HepG2 (cell line): ENCODE results near the gene ATP11A. TPM values are rescaled to one million over a fixed set of nuclear protein-coding genes. Genes with fewer than 3 reads are reported as not detected.

ENCODE experiments used
- ATRX ChIP-seq: sonication (generic); formaldehyde crosslinking; IDR thresholded peaks from 2 replicates; pipeline ENCODE4 v1.4.0; 2020; ENCODE audit warnings: missing genetic modification reagents, borderline replicate concordance
- CREB3 ChIP-seq: sonication (generic); formaldehyde crosslinking; IDR thresholded peaks from 2 replicates; pipeline ENCODE4 v1.5.0; 2020; ENCODE audit warnings: missing genetic modification reagents
- FOXA1 ChIP-seq, 2 experiments: fragments of 450-650 bp in 1 of 2; sonication (generic) in 1 of 2; formaldehyde crosslinking in 1 of 2; IDR thresholded peaks; 2 replicates each; pipeline versions ENCODE4 v1.4.0 to v1.6.1; 2016 to 2020; ENCODE audit warnings: missing genetic modification reagents in 1 of 2
- HNF4G ChIP-seq, 2 experiments: sonication (generic) in 1 of 2; formaldehyde crosslinking in 1 of 2; IDR thresholded peaks; 2 replicates each; pipeline versions ENCODE4 v1.4.0 to v1.6.1; 2011 to 2020; ENCODE audit warnings: borderline replicate concordance in 2 of 2, low read depth in 2 of 2, mild to moderate bottlenecking in 2 of 2, low read length in 1 of 2, missing genetic modification reagents in 1 of 2, moderate library complexity in 1 of 2
- HNRNPLL ChIP-seq: fragments of 200-400 bp; formaldehyde crosslinking; IDR thresholded peaks from 2 replicates; pipeline ENCODE4 v1.6.1; 2017; ENCODE audit warnings: mild to moderate bottlenecking, low read depth, low read length; ENCODE audit not compliant: poor library complexity, severe bottlenecking
- HOXA3 ChIP-seq: sonication (generic); formaldehyde crosslinking; IDR thresholded peaks from 2 replicates; pipeline ENCODE4 v1.5.0; 2020; ENCODE audit warnings: missing genetic modification reagents
- KLF16 ChIP-seq, 2 experiments: sonication (generic) in 1 of 2; formaldehyde crosslinking in 1 of 2; IDR thresholded peaks; 2 replicates each; pipeline versions ENCODE4 v1.6.1 to v1.8.0; 2016 to 2023; ENCODE audit warnings: missing genetic modification reagents in 2 of 2, missing compliant biosample characterization in 1 of 2
- REXO4 ChIP-seq: sonication (generic); formaldehyde crosslinking; IDR thresholded peaks from 2 replicates; pipeline ENCODE4 v1.8.0; 2022; ENCODE audit warnings: missing genetic modification reagents, mild to moderate bottlenecking, borderline replicate concordance
- SSRP1 ChIP-seq: IDR thresholded peaks from 2 replicates; pipeline ENCODE4 v1.6.1; 2016; ENCODE audit warnings: control low read depth
- TMF1 ChIP-seq: sonication (generic); formaldehyde crosslinking; IDR thresholded peaks from 2 replicates; pipeline ENCODE4 v1.8.1; 2022; ENCODE audit warnings: low read depth, missing genetic modification reagents
- ZHX2 ChIP-seq, 2 experiments: sonication (generic) in 1 of 2; formaldehyde crosslinking in 1 of 2; IDR thresholded peaks; 2 replicates each; pipeline versions ENCODE4 v1.6.1 to v1.9.0; 2014 to 2022; ENCODE audit warnings: antibody characterized with exemption in 1 of 2, borderline replicate concordance in 1 of 2, inconsistent platforms in 1 of 2, low read depth in 1 of 2, missing genetic modification reagents in 1 of 2
- ZNF160 ChIP-seq: sonication (generic); formaldehyde crosslinking; IDR thresholded peaks from 2 replicates; pipeline ENCODE4 v1.8.0; 2022; ENCODE audit warnings: mild to moderate bottlenecking, inconsistent platforms, missing genetic modification reagents
- polyA plus RNA-seq, 8 experiments: library from polyadenylated mRNA; depleted of rRNA in 3 of 8; stranded (reverse) in 7 of 8; unstranded in 1 of 8; fragments of >200 nt; fragmentation: Illumina TruSeq in 4 of 8; extraction: Trizol in 4 of 8; gene quantifications; 2 replicates each; pipeline versions ENCODE4 v1.2.1 to v1.2.3, GENCODE V29; 2011 to 2016; ENCODE audit warnings: low read depth in 4 of 8, missing spikeins in 1 of 8, mixed read lengths in 1 of 8; ENCODE audit not compliant: insufficient read depth in 1 of 8
- total RNA-seq, 5 experiments: library from RNA; depleted of rRNA; stranded (reverse); fragments of >200 nt; fragmentation: Illumina TruSeq; extraction: Trizol; gene quantifications; 2 replicates each; pipeline ENCODE4 v1.2.3, GENCODE V29; 2016; ENCODE audit warnings: low read depth in 1 of 5
- TF ChIP-seq, protein P1 (sequence below): sonication (generic); formaldehyde crosslinking; IDR thresholded peaks from 2 replicates; pipeline ENCODE4 v1.4.0; 2020; ENCODE audit warnings: missing genetic modification reagents, low read depth, mild to moderate bottlenecking, borderline replicate concordance
- TF ChIP-seq, protein P2 (sequence below): sonication (generic); formaldehyde crosslinking; IDR thresholded peaks from 2 replicates; pipeline ENCODE4 v1.5.0; 2020; ENCODE audit warnings: missing genetic modification reagents

The ATP11A gene
- total and polyA plus RNA-seq, 2 of the 13 experiments (the other 11 are each of a cell fraction or from before 2014, with no cell fraction given): 18.4 to 20.1 TPM

- TF ChIP-seq, protein P1, sequence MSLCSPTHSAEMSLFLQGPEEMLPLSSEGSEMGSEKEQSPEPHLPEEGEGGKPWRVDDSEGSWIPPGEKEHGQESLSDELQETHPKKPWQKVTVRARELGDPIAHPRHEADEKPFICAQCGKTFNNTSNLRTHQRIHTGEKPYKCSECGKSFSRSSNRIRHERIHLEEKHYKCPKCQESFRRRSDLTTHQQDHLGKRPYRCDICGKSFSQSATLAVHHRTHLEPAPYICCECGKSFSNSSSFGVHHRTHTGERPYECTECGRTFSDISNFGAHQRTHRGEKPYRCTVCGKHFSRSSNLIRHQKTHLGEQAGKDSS (CRISPR knock-in tag): no peak
- TF ChIP-seq ZNF160 (CRISPR knock-in tag) (no peak), SSRP1 (no peak), FOXA1 (IDR thresholded peaks at IDR 0.05) (peak; percentile 68), FOXA1 (CRISPR knock-in tag; IDR thresholded peaks at IDR 0.05) (peak; percentile 40; the same call in 1 of the 2 replicates), KLF16 (CRISPR knock-in tag; IDR thresholded peaks at IDR 0.05) (no peak), TMF1 (no peak), HNRNPLL (no peak), ATRX (no peak), HOXA3 (CRISPR knock-in tag) (peak; percentile 64), ZHX2 (IDR thresholded peaks at IDR 0.05; ENCODE audit: low read depth) (no peak), ZHX2 (CRISPR knock-in tag; IDR thresholded peaks at IDR 0.05; ENCODE audit: borderline replicate concordance) (no peak), HNF4G (IDR thresholded peaks at IDR 0.05; ENCODE audit: borderline replicate concordance, low read depth, low read length) (peak; percentile 49; the same call in 1 of the 2 replicates), HNF4G (CRISPR knock-in tag; IDR thresholded peaks at IDR 0.05; ENCODE audit: borderline replicate concordance, low read depth) (no peak), CREB3 (no peak), REXO4 (CRISPR knock-in tag) (no peak)
- TF ChIP-seq, protein P2, sequence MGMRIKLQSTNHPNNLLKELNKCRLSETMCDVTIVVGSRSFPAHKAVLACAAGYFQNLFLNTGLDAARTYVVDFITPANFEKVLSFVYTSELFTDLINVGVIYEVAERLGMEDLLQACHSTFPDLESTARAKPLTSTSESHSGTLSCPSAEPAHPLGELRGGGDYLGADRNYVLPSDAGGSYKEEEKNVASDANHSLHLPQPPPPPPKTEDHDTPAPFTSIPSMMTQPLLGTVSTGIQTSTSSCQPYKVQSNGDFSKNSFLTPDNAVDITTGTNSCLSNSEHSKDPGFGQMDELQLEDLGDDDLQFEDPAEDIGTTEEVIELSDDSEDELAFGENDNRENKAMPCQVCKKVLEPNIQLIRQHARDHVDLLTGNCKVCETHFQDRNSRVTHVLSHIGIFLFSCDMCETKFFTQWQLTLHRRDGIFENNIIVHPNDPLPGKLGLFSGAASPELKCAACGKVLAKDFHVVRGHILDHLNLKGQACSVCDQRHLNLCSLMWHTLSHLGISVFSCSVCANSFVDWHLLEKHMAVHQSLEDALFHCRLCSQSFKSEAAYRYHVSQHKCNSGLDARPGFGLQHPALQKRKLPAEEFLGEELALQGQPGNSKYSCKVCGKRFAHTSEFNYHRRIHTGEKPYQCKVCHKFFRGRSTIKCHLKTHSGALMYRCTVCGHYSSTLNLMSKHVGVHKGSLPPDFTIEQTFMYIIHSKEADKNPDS (CRISPR knock-in tag): 0 out of 2 replicates have a peak, but pooled peaks have one; percentile 61
Observed at GRCh38 chr13:112926003-112926402, 236.2 kb downstream of the ATP11A start (continued).
